Urothelium cell line (cell line): ENCODE measurements around the gene SEMA3F.

Source experiments
- DNase-seq: peaks from one replicate; pipeline ENCODE4 v3.0.0; 2011; ENCODE audit warnings: low spot score, mixed read lengths
- FAIRE-seq: peaks from 2 replicates; lab custom pipeline; 2011; peaks lifted over from hg19 to GRCh38; lab: Jason Lieb, UNC

SEMA3F gene

DNA sequence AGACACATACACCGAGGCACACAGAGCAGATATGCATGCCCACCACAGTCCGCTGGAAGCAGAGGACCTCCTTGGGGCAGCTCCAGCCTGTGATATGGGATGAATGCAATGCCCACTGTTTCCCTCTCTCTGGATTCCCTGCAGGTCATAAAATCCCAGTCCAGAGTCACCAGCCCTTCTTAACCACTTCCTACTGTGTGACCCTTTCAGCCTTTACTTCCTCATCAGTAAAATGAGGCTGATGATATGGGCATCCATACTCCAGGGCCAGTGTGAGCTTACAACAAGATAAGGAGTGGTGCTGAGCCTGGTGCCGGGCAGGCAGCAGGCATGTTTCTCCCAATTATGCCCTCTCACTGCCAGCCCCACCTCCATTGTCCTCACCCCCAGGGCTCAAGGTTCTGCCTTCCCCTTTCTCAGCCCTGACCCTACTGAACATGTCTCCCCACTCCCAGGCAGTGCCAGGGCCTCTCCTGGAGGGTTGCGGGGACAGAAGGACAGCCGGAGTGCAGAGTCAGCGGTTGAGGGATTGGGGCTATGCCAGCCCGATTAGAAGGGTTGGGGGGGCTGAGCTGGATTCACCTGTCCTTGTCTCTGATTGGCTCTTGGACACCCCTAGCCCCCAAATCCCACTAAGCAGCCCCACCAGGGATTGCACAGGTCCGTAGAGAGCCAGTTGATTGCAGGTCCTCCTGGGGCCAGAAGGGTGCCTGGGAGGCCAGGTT lies 36.0 kb downstream of the SEMA3F start, which contains the start of gene GNAT1:
Gene GNAT1 (plus strand): TSS at position 675 of the 725 bp plus-strand sequence. CDS start 116 bp downstream, outside the sequence.
- FAIRE-seq: no peak
- DNase-seq: no peak

- no peak for FAIRE-seq
- DNase-seq: no peak
Measured at GRCh38 chr3:50192124-50192523, 37.0 kb downstream of the SEMA3F start.

DNA sequence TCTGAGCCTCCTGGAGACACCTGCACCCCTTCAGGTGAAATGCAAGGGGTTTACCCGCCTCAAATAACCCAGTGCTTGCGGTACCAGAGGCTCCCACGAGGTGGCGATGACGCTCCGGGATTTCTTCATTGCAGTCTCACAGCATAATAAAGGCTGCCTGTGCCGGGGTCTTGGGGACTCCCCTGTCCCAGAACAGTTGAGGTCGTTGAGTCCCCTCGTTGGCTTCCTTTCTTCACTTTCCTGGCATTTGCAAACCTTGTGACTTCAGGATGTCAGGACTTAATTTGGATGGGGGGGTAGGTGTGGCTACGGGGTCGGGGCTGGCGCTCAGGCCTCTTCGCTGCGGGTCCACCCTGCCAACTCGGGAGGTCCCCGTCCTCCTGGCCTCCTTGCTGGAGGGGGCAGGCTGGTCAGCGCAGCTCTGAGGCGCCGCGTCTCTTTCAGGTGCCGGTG lies 37.6 kb downstream of the SEMA3F start:
- FAIRE-seq: no peak

GRCh38 chr3:50193286-50193685 lies 38.2 kb downstream of the SEMA3F start:
- FAIRE-seq: no peak
- DNase-seq: no peak

More for the DNA sequence above, 37.6 kb downstream of the SEMA3F start:
- peak; percentile 75 for DNase-seq

DNA sequence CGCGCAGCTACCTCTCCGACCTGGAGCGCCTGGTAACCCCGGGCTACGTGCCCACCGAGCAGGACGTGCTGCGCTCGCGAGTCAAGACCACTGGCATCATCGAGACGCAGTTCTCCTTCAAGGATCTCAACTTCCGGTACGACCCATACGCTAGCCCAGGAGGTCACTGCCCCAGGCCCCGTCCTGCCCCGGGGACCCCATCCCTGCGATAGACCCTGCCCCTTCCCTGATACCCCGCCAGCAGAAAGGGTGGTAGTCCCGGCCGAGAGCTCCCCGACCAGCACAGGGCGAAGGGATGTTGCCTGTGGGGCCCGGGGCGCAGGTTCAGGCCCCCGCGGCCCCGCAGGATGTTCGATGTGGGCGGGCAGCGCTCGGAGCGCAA lies 38.6 kb downstream of the SEMA3F start:
- FAIRE-seq (no peak), DNase-seq (no peak)

DNA sequence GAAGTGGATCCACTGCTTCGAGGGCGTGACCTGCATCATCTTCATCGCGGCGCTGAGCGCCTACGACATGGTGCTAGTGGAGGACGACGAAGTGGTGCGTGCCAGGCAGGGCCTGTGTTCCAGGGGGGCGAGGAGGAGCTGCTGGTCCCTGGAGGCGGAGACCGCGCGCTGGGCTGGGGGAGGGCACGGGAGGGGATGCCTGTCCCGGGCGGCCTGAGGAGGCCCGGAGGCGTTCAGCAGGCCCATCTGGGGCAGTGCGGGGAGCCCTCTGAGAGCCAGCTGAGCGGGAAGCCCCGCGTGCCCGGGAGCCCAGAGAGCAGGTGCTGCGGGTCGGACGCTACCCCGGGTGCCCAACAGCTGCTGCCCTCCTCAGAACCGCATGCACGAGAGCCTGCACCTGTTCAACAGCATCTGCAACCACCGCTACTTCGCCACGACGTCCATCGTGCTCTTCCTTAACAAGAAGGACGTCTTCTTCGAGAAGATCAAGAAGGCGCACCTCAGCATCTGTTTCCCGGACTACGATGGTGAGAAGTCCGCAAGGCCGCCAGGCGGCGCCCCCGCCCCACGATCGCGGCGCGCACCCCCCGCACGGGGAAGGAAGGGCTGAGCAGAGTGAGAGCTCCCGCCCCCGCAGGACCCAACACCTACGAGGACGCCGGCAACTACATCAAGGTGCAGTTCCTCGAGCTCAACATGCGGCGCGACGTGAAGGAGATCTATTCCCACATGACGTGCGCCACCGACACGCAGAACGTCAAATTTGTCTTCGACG lies 39.2 kb downstream of the SEMA3F start:
- no peak for FAIRE-seq
- DNase-seq: peak; percentile 65

GRCh38 chr3:50194903-50195500 lies 39.9 kb downstream of the SEMA3F start:
- DNase-seq: peak; percentile 50
- FAIRE-seq: no peak

DNA sequence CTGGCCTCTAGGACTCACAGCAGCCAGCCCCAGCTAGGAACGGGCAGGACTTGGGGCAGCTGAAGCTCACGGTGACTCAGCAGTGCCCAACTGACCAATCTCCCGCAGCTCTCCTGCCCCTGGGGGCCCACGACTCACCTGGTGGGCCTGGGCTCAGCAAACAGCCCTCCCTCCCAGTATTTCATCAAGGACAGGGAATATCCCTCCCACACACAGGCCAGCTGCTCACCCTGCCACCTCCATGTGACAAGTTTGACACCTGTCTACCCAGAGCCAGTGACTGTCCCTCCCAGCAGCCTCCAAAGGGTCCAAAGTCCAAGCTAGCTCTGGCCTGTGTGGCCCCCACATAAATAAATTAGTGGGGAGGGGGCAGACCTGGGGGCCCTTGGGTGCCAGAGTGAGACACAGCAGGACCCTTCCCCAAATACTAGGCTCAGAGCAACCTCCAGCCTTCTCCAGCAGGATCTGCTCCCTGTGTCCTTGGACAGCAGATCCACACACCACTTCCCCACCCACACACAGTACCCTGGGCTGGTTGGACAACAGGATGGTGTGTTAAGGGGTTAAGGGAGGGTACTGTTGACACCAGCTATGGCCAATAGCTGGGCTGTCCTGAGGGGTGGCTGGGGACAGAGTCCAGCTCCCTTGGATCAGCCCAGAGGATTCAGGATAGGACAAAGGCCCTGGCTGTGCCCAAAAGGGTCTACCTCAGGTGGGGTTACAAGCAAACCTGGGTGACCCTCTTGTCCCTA lies 40.6 kb downstream of the SEMA3F start:
- no peak for DNase-seq
- FAIRE-seq: peak; percentile 23

DNA sequence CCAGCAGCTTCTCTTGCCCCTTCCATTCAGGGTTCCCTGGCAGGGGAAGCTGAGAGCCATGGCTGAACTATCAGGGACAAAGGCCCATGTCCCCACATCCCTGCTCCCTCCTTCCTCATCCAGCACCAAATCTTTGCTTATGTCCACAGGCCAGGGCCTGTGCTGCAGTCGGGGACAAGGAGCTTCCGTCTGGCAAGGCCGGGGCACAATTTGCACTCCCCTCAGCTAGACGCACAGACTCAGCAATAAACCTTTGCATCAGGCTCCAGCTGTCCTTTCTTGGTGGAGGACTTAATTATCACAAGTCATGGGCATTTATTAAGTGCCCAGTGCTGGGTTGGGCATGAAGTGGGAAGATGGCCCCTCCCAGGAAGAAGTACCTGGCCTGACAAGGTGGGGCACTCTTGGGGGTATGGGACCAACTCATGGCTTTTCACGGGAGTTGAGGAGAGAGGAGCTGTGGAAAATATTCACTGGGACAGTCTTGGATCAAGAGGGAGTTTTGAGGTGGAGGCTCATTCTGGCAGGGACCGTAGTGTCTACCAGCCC lies 41.2 kb downstream of the SEMA3F start:
- DNase-seq (no peak), FAIRE-seq (no peak)

GRCh38 chr3:50201573-50202315 lies 46.6 kb downstream of the SEMA3F start:
- FAIRE-seq (peak; percentile 13), DNase-seq (no peak)

DNA sequence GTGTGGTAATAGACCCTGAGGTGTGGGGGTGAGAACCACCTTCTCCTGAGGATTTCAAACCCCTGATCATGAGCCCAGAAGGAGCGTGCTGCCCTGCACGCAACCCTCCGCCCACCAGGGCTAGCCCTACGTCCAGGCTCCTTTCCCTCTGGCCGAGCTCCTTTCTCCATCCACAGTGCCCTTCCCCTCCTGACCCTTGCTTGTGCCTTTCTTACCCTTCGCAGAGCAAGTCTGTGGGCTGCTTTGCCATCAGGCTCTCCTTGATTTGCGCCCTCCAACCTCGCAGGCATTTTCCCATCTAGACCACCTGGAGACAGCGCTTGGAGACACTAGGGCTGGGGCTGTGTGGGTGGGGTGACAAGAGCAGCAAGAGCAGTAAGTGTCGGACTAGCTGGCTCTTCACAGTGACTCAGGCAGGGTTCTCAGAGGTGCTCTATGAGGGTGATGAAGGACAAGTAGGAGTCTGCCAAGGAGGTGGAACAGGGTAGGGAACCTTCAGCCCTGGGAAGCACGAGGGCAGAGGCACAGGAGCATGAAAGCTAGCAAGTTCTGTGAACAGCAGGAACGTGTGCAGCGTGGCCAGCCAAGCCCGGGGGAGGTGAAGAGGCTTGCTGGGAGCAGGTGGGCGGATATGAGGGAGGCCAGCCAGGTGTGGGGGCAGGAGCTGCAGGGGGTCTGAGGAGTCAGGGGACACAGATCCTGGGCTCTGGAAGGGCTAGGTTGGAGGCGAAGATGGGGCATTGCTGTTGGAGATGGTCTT lies 47.4 kb downstream of the SEMA3F start:
- DNase-seq (no peak), FAIRE-seq (no peak)

GRCh38 chr3:50203113-50203808 lies 48.1 kb downstream of the SEMA3F start:
- no peak for DNase-seq
- FAIRE-seq: no peak

DNA sequence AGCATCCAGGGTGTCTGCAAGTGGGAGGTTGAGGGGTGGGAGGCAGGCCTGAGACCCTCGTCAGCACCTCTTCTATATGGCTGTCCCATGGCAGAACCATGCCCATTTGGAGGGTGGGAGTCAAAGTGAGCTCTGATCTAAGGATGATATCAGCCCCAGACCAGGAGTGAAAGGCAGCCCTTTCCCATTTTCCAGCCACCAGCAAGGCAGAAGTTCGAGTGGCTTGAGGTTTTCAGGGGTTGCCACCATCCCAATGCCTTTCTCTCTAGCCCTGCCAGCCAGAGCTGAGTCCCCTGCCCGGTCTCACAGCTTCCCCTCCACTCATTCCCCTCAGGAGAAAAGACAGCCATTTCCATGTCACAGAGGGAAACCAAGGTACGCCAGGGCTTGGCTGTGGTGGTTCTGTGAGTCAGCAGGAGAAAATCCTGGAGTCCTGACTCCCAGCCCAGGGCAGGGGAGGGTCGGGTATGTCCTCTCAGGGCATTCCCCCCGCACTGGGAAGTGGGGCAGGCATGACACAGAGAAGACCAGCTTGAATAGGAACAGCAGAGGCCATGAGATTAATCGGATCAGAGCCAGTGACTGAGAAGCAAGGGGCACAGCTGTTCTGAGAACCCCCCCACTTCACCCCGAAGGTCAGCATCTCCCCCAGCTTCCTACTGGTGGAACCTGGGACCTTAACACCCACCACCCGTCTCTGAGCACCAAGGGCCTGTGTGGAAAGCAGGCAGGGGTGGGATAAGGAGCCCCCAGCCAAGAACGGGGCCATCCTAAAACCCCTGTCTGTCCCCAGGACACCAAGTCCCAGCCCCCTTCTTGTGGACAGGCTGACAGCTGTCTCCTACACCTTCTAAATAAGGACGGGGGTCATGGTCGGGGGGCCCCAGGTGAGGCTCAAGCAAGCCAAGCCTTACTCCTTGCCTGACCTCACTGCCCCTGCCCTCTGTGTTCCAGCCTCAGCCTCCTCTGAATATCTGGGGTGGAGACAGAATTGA lies 49.0 kb downstream of the SEMA3F start:
- DNase-seq (no peak), FAIRE-seq (no peak)

DNA sequence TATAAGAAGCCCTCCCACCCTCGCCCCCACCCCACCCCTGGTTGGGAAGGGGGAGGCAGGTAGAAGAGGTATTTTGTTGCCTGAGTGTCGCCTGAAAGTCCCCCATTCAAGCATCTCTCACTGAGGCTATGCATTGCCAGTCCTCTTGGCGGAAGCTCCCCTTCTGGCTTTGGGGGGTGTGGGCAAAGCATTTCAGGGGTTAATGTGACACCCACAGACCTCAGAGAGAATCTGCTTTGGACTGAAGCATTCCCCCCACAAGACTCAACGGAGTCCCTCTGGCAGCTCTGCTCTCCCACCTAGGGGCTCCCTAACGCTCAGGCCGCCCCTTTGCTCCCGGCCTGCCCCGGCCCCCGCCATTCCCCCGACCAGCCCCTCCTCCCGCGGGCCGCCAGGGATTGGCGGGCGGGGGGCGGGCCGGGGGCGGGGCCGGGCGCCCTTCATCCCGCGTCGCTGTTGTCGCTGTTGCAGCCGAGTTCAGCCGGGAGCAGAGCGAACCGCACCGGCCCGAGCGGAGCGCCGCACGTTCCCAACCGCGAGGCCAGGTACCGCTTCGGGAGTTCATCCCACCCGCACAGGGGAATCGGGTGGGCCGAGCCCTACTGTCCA lies 49.8 kb downstream of the SEMA3F start, which contains the start of gene SLC38A3:
Gene SLC38A3 (plus strand): TSS at position 468 of the 609 bp plus-strand sequence. CDS start 8,929 bp downstream, outside the sequence.
- peak; percentile 62 for DNase-seq

DNA sequence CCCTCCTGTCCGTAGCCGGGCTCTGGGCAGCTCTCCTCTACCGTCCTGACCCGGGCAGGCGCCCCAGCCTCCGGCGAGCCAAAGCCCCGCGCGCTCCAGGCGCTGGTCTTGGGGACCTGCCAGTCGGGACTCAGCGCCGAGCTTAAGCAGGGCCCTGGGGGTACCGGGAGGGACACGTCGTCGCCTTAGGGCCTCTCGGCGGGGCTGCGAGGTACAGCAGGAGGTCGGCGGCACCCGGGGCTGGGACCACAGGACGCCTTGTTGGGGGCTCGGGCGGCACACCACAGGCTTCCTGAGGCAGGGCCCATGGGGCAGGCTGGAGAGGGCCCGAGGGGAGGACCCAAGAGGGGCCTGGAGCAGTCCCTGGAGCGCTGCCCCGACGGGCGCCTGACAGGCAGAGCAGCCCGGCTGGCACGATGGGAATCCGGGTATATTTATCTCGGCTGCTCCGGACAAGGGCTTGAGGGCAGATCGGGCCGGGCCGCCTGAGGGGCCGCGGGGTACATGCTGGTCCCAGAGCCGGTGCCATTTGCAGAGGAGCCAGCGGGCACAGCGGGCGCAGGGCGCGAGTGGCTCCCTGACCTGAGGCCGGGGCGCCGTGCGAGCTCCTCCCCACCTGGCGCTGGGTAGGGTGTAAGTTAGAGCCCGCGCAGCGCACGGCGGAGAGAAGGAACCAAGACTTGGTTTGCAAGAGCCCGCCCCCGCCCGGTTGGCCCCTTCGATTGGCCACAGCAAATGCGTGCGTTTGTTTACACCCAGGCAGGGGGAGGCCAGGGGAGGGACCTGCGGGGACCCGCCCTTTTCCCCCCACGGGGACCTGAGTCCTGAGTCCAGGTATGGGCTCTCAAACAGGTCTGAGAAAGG lies 50.5 kb downstream of the SEMA3F start:
- FAIRE-seq (no peak), DNase-seq (no peak)

More for the DNA sequence above, 49.8 kb downstream of the SEMA3F start, which contains the start of gene SLC38A3:
- no peak for FAIRE-seq
